Measurements from ENCODE around the gene ASF1B.
"Not testable (repeated sequence)": the region's sequence is repeated elsewhere in the genome, so short reads cannot be mapped to it uniquely, and the experiment has no call there.

ASF1B gene

GRCh38 chr19:14159059-14159458 is 22.7 kb upstream of the ASF1B start:
- no peak for DNase-seq (ENCODE audit: low read depth)

DNA sequence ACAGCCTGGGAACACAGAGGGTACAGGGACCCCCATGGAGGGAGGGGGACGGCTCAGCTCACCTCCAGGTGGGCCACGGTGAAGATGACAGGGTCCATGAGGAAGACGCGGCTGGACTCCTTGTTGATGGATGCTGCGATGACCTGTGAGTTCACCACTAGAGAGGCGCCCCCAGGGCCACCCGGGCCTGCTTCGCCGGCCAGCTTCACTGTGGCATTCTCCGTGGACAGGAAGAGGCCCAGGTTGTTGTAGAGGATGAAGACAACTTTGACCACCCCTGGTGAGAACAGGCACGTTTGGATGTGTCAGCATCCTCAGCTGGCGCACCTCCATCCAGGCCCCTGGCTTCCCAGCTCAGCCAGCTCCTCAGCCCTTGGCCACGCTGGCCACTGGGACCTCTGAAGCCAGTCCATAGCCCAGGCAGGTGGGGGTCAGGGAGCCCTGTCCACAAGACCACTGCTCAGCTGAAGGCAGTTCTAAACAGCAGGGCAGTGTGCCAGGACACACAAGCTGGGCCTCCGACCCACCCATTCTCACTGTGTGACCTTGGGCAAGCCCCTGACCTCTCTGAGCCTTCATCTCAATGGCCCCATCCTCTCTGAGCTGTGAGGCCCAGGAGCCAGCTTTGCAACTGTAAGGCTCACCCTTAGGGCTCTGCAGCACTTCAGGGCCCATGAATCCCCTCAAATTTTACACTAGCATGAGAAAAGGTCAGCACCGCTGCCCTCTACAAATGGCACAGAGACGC is 22.1 kb upstream of the ASF1B start:
- DNase-seq (ENCODE audit: low read depth): no peak

- no peak for DNase-seq (ENCODE audit: low read depth)
These were observed 20.8 kb upstream of the ASF1B start for GRCh38 chr19:14156971-14157717.

DNA sequence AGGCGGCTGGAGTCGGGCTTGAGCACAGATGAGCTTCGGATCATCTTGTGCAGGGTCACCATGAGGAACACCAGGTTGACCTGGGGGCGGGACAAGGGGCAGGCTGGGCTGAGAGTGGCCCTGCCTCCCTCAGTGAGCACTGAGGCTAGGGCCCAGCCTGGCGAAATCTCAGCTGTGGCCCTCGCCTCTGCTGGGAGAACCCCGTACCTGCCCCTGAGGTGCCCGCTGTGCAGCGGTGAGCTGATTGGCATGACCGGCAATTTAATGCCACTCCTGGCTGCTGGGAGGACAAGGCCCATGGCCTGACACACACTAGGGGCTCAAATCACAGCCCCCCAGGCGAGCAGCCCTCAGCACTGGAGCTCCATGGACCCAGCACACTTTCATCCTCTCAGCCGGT is 19.7 kb upstream of the ASF1B start:
- DNase-seq (ENCODE audit: low read depth): no peak

DNA sequence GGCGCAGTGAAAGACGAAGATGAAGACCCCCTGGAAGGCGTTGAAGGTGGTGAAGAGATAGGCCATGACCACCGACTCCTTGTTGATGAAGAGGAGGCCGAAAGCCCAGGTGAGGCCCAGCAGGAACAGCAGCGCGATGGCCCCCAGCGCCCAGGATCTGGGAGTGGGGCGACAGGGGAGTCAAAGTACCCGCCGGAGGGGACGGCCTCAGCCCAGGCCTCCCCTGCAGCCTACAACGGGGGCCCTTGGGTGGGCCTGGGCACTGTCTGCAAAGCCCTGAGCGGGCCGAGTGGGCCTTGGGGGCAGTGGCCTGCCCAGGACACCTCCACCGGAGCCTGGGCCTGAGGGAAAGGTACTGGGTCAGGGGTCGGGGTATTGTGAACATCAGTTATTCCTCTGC is 19.0 kb upstream of the ASF1B start:
- DNase-seq (ENCODE audit: low read depth): no peak

GRCh38 chr19:14152713-14153112 is 16.3 kb upstream of the ASF1B start:
- DNase-seq (ENCODE audit: low read depth): no peak

- DNase-seq (ENCODE audit: low read depth): no peak
These were observed 14.6 kb upstream of the ASF1B start for GRCh38 chr19:14150770-14151661.

GRCh38 chr19:14150041-14150769 is 13.8 kb upstream of the ASF1B start:
- DNase-seq (ENCODE audit: low read depth): no peak

GRCh38 chr19:14149509-14149994 is 13.2 kb upstream of the ASF1B start:
- DNase-seq (ENCODE audit: low read depth): no peak

DNA sequence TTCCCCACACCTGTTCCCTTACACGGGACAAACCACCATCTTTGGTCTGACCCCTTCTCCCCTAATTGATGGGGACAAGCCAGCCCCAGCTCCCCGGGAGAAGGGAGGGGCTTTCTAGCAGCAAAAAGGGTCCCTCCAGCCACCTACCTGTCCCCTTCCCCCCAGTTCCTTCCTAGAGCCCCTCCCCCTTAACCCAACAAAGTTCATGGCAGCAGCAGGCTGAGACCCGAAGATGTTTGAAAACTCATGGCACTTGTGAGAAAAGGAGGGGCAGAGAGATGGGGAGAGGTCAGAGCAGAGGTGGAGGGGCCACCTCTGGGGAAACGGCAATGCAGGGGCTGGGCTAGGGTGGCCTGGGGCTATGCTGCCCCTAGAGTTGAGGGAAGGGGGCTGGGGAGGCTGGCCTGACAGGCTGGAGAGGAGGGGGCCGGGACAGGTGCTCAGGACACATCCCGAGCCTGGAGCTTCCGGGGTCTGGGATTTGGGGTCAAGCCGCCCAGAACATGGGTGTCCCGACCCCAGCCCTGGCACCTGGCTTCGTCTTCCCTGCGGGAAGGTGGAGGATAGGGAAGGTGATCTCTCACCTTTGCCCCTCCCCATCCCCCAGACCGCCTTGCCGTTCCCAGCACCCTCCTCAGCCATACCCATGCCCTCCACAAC is 12.5 kb upstream of the ASF1B start:
- DNase-seq (ENCODE audit: low read depth): no peak

GRCh38 chr19:14147797-14148605 is 11.6 kb upstream of the ASF1B start:
- DNase-seq (ENCODE audit: low read depth): peak; percentile 45

DNA sequence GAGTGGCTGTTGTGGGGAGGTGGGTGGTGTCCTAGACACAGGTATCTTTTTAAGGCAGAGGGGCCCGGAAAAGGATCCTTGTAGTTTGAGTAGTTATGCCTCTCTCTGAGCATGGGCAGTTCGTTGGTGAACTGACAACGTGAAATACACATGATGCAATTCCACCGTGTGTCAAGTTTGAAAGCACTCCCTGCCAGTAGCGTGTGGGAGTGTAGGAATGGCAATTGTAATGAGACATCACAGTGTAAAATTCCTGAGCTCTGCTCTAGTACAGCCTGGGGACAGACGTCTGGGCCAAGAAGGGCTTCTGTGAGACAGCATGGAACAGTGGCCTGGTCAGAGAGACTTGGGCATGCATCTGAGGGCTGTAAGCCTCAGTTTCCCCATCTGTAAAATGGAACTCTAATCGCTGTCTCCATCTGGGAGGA is 10.4 kb upstream of the ASF1B start:
- DNase-seq (ENCODE audit: low read depth): peak; percentile 91

- not testable (repeated sequence) for DNase-seq (ENCODE audit: low read depth)
These were observed 9.8 kb upstream of the ASF1B start for GRCh38 chr19:14146169-14146568.

DNA sequence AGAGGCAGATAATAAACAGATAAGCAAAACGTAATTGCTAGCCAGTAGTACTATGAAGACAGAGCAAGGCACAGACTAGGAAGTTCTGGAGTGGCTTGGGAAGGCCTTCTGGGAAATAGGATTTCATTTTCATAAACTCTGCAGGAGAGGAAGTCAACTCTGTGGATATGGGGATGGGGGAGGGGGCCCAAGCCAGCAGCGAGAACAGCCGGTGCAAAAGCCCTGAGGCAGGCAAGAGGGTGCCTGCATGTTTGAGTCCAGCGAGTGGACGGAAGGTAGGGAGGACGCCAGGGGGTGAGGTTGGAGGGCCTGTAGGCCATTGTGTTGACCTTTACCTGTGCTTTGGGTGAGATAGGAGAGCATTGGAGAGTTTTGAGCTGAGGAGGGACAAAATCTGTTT is 9.0 kb upstream of the ASF1B start:
- no peak for DNase-seq (ENCODE audit: low read depth)

DNA sequence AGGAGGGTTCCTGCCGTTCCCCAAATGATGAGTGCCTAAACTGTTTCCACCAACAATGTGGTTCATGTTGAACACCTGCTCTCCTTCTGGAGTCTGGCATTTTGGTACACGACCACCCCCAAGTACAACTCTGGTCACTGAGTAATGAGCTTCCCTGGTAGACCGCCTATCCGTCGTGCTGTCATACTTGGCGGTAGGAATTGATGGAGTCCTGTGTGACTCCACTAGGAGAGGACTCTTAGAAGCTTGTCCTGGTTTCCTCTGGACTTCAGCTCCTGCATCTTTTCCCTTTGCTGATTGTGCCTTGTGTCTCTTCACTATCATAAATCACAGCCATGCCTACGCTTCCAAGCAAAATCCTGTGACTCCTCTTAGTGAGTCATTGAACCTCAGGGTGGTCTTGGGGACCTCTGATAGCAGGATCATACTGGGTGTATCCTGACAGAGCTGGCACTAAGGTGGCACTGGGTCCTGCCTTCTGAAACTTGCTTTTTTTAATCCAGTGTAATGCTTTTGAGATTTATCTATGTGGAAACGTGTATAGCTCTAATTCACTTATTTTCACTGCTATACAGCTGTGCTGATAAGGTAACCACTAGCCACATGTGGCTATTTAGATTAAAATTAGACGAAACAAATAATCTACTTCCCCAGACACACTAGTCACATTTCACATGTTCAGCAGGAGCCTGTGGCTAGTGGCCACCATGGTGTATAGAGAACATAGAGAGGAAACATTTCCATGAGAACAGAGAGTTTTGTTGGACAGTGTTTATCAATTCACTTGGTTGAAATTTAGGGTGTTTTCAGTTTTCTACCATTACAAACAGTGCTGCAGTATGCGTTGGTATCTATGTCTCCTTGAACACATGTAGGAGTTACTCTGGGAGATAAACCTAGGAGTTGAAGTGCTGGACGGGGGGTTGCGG is 6.1 kb upstream of the ASF1B start:
- DNase-seq (ENCODE audit: low read depth): peak; percentile 29

GRCh38 chr19:14141041-14141440 is 4.7 kb upstream of the ASF1B start:
- DNase-seq (ENCODE audit: low read depth): no peak

DNA sequence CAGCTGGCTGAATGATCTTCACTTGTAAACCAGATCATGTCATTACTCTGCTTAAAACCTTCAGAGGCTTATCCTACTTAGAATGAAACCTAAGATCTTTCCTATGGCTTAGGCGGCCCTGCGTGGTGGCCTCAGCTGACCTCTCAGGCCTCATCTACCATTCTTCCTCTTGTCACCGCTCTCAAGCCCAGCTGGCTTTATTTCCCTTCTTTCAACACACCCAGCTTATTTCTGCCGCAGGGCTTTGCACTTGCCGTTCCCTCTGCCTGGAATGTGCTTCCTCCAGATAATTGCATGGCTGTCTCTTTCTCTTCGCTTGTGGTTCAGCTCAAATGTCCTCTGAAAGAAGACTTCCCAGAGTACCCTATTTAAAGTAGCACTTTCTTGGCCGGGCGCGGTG is 3.6 kb upstream of the ASF1B start:
- peak; percentile 26 for DNase-seq (ENCODE audit: low read depth)

GRCh38 chr19:14138576-14139265 is 2.3 kb upstream of the ASF1B start:
- DNase-seq (ENCODE audit: low read depth): peak; percentile 53

Data from amniotic epithelial cell (primary cell).